Smooth muscle cell (in vitro differentiated cells): ENCODE results near the gene ROBO1. TPM values are rescaled to one million over a fixed set of nuclear protein-coding genes. Genes with fewer than 3 reads are reported as not detected.

Experiments used
- DNase-seq: peaks from one replicate; lab custom pipeline; 2025; ENCODE audit not compliant: unreplicated experiment; lab: John Stamatoyannopoulos, UW
- H2AFZ ChIP-seq: fragments of 200-600 bp; sonication (generic); 2 replicates; pipeline ENCODE4 v1.6.0; 2016; ENCODE audit warnings: antibody characterized with exemption, low read depth, mild to moderate bottlenecking
- H3F3A ChIP-seq: fragments of 200-600 bp; sonication (generic); 2 replicates; pipeline ENCODE4 v1.6.0; 2017; ENCODE audit warnings: antibody characterized with exemption, low read depth
- H3K27ac ChIP-seq: fragments of 200-600 bp; sonication (generic); 2 replicates; pipeline ENCODE4 v1.5.1; 2016; ENCODE audit warnings: low read depth, mild to moderate bottlenecking
- H3K27me3 ChIP-seq: fragments of 200-600 bp; sonication (generic); 2 replicates; pipeline ENCODE4 v1.6.1; 2016; ENCODE audit warnings: low read depth, mild to moderate bottlenecking
- H3K36me3 ChIP-seq: fragments of 200-600 bp; sonication (generic); 2 replicates; pipeline ENCODE4 v1.5.1; 2016; ENCODE audit warnings: low read depth
- H3K4me1 ChIP-seq: fragments of 200-600 bp; sonication (generic); 2 replicates; pipeline ENCODE4 v1.5.1; 2016; ENCODE audit warnings: low read depth
- H3K4me2 ChIP-seq: fragments of 200-600 bp; sonication (generic); 2 replicates; pipeline ENCODE4 v1.6.0; 2016; ENCODE audit warnings: mild to moderate bottlenecking
- H3K4me3 ChIP-seq: fragments of 200-600 bp; sonication (generic); 2 replicates; pipeline ENCODE4 v1.5.1; 2016; ENCODE audit warnings: mild to moderate bottlenecking
- H3K79me2 ChIP-seq: fragments of 200-600 bp; sonication (generic); 2 replicates; pipeline ENCODE4 v1.6.0; 2016; ENCODE audit warnings: low read depth, mild to moderate bottlenecking
- H3K9ac ChIP-seq: fragments of 200-600 bp; sonication (generic); 2 replicates; pipeline ENCODE4 v1.6.0; 2016; ENCODE audit warnings: low read depth
- H3K9me3 ChIP-seq: fragments of 200-600 bp; sonication (generic); replicated peaks from 2 replicates; pipeline ENCODE4 v1.5.1; 2016; ENCODE audit warnings: low read depth
- H4K20me1 ChIP-seq: fragments of 200-600 bp; sonication (generic); 2 replicates; pipeline ENCODE4 v1.6.0; 2016; ENCODE audit warnings: low read depth
- CTCF ChIP-seq: fragments of 200-600 bp; sonication (generic); IDR thresholded peaks from 2 replicates; pipeline ENCODE4 v1.5.1; 2017; ENCODE audit warnings: borderline replicate concordance, mild to moderate bottlenecking, antibody characterized with exemption; ENCODE audit not compliant: insufficient read depth, poor library complexity, severe bottlenecking
- WGBS: methylation state at CpG from one replicate; pipeline ENCODE4 v1.1.7; 2016; ENCODE audit warnings: low lambda C conversion rate; 5-methylcytosine and 5-hydroxymethylcytosine counted together
- polyA plus RNA-seq: library from polyadenylated mRNA; unstranded; fragments of >200 nt; fragmentation: Nextera tagmentation; extraction: Ambion mirVana; gene quantifications from 2 replicates; pipeline ENCODE4 v1.2.1, GENCODE V29; 2016
- total RNA-seq: library from RNA; depleted of rRNA; stranded (reverse); fragments of >200 nt; gene quantifications from 2 replicates; pipeline ENCODE4 v1.2.3, GENCODE V29; 2014

Gene ROBO1
- total and polyA plus RNA-seq, 2 experiments from 2014 or later = 30.5 to 79.5 TPM

- DNase-seq = no peak
- H3K9ac ChIP-seq = no peak overlapping the region
- no peaks in the 10 kb centered on the region for H3F3A ChIP-seq
- H4K20me1 ChIP-seq = no peaks in the 10 kb centered on the region
- H3K27ac ChIP-seq = no peak overlapping the region
- no peaks in the 10 kb centered on the region for H3K36me3 ChIP-seq
- no peaks in the 10 kb centered on the region for H3K9me3 ChIP-seq
- H3K27me3 ChIP-seq = no peaks in the 10 kb centered on the region
- no peak for TF ChIP-seq CTCF
- no peak overlapping the region for H2AFZ ChIP-seq
- H3K4me3 ChIP-seq = no peak overlapping the region
- H3K4me1 ChIP-seq = peaks cover 7% of the 10 kb centered on the region
- WGBS = 71% methylated on average over 1 of the region's 1 CpG
- no peaks in the 10 kb centered on the region for H3K79me2 ChIP-seq
- H3K4me2 ChIP-seq = no peak overlapping the region
Observed at GRCh38 chr3:79067734-79068133, 700.1 kb downstream of the ROBO1 start.

- Histone ChIP-seq H3K27me3 (no peaks in the 10 kb centered on the region), H4K20me1 (no peaks in the 10 kb centered on the region), H3K4me3 (no peak overlapping the region), H2AFZ (no peak overlapping the region), H3K36me3 (no peaks in the 10 kb centered on the region), H3K4me2 (no peak overlapping the region), H3K9ac (no peak overlapping the region), H3K4me1 (peaks cover 7% of the 10 kb centered on the region), H3K9me3 (no peaks in the 10 kb centered on the region), H3F3A (no peaks in the 10 kb centered on the region), H3K79me2 (no peaks in the 10 kb centered on the region), H3K27ac (no peak overlapping the region)
- DNase-seq = no peak
- WGBS = 72% methylated on average over 4 of the region's 4 CpGs
- TF ChIP-seq CTCF = no peak
Observed at GRCh38 chr3:79066481-79066880, 701.3 kb downstream of the ROBO1 start.

GRCh38 chr3:79063624-79064023, 704.2 kb downstream of the ROBO1 start:
- 86% methylated on average over 2 of the region's 2 CpGs for WGBS
- Histone ChIP-seq H3F3A (no peaks in the 10 kb centered on the region), H3K4me3 (no peak overlapping the region), H3K79me2 (no peaks in the 10 kb centered on the region), H3K4me2 (no peak overlapping the region), H3K27ac (no peak overlapping the region), H3K27me3 (no peaks in the 10 kb centered on the region), H3K9ac (no peak overlapping the region), H3K36me3 (no peaks in the 10 kb centered on the region), H3K4me1 (peaks cover 7% of the 10 kb centered on the region), H2AFZ (no peak overlapping the region), H4K20me1 (no peaks in the 10 kb centered on the region), H3K9me3 (no peaks in the 10 kb centered on the region)
- TF ChIP-seq CTCF = no peak
- no peak for DNase-seq

- no peak overlapping the region for H3K4me2 ChIP-seq
- H2AFZ ChIP-seq = no peak overlapping the region
- no peak overlapping the region for H3K9ac ChIP-seq
- no peak for DNase-seq
- no peak overlapping the region for H3K27ac ChIP-seq
- 85% methylated on average over 3 of the region's 3 CpGs for WGBS
- TF ChIP-seq CTCF = no peak
- no peak overlapping the region for H3K4me3 ChIP-seq
- no peaks in the 10 kb centered on the region for H3K27me3 ChIP-seq
- H4K20me1 ChIP-seq = no peaks in the 10 kb centered on the region
- no peaks in the 10 kb centered on the region for H3K4me1 ChIP-seq
- no peaks in the 10 kb centered on the region for H3K79me2 ChIP-seq
- no peaks in the 10 kb centered on the region for H3K9me3 ChIP-seq
- no peaks in the 10 kb centered on the region for H3K36me3 ChIP-seq
- no peaks in the 10 kb centered on the region for H3F3A ChIP-seq
Observed at GRCh38 chr3:79057756-79058155, 710.0 kb downstream of the ROBO1 start.
